GM12878 (cell line): ENCODE measurements around the gene DDX39B. TPM values are rescaled to one million over a fixed set of nuclear protein-coding genes. Genes with fewer than 3 reads are reported as not detected.

ENCODE experiments used
- ATAC-seq: fragments of 200-7000 bp; cut with Tn5 transposase; 3 replicates; pipeline ENCODE4 v1.9.1; 2020; ENCODE audit warnings: mild to moderate bottlenecking, moderate library complexity
- BruUV-seq: library from RNA; stranded (reverse); fragments of 400-500 nt; replicated peaks from 2 replicates; lab custom pipeline; 2021; lab: Mats Ljungman, UMichigan
- CTCF ChIA-PET: fragments of 300-600 bp; sonication (Branson Sonifier 250); formaldehyde crosslinking; extraction: SDS; loops from one replicate; lab custom pipeline; 2021; ENCODE audit warnings: inconsistent platforms; lab: Yijun Ruan, JAX
- POLR2A ChIA-PET: fragments of 350-600 bp; formaldehyde crosslinking; extraction: SDS; loops from one replicate; lab custom pipeline; 2021; ENCODE audit warnings: inconsistent platforms; lab: Charles Lee
- RAD21 ChIA-PET: fragments of 300-600 bp; sonication (Branson Sonifier 250); formaldehyde crosslinking; loops from one replicate; lab custom pipeline; 2023; ENCODE audit warnings: antibody characterized with exemption; ENCODE audit not compliant: unreplicated experiment; lab: Charles Lee
- SMC1A ChIA-PET: fragments of 300-600 bp; sonication (Branson Sonifier 250); formaldehyde crosslinking; loops from one replicate; lab custom pipeline; 2023; ENCODE audit not compliant: unreplicated experiment, uncharacterized antibody; lab: Charles Lee
- DNase-seq: peaks from one replicate; pipeline ENCODE4 v3.0.0-alpha.2; 2011; ENCODE audit warnings: low read depth, low spot score
- FAIRE-seq: peaks from 3 replicates; lab custom pipeline; 2011; peaks lifted over from hg19 to GRCh38; lab: Jason Lieb, UNC
- H2AFZ ChIP-seq: 2 replicates; pipeline ENCODE4 v1.6.0; 2011; ENCODE audit warnings: low read depth, low read length, control low read depth; ENCODE audit not compliant: control insufficient read depth
- H3K27ac ChIP-seq: 2 replicates; pipeline ENCODE4 v1.5.1; 2011; ENCODE audit warnings: control low read depth; ENCODE audit not compliant: control insufficient read depth, insufficient read depth
- H3K27me3 ChIP-seq, 2 experiments: replicated peaks in 1 of 2; 2 replicates each; pipeline versions ENCODE4 v1.6.0 to v1.6.1; 2011; ENCODE audit warnings: low read length in 1 of 2; ENCODE audit not compliant: control insufficient read depth in 2 of 2, insufficient read depth in 2 of 2
- H3K36me3 ChIP-seq, 2 experiments: 2 replicates each; pipeline ENCODE4 v1.5.1; 2011; ENCODE audit warnings: low read length in 1 of 2; ENCODE audit not compliant: control insufficient read depth in 2 of 2, insufficient read depth in 2 of 2
- H3K4me1 ChIP-seq: 2 replicates; pipeline ENCODE4 v1.6.1; 2011; ENCODE audit warnings: mild to moderate bottlenecking, low read length, moderate library complexity, mixed read lengths; ENCODE audit not compliant: control insufficient read depth, insufficient read depth
- H3K4me2 ChIP-seq: 2 replicates; pipeline ENCODE4 v1.6.0; 2011; ENCODE audit warnings: control low read depth; ENCODE audit not compliant: control insufficient read depth, insufficient read depth
- H3K4me3 ChIP-seq: fragments of 200-600 bp; sonication (generic); 2 replicates; pipeline ENCODE4 v1.5.1; 2016
- H3K79me2 ChIP-seq: 2 replicates; pipeline ENCODE4 v1.6.0; 2011; ENCODE audit warnings: low read length; ENCODE audit not compliant: control insufficient read depth, insufficient read depth
- H3K9ac ChIP-seq: 2 replicates; pipeline ENCODE4 v1.8.0; 2011; ENCODE audit warnings: low read length, control low read depth, mixed read lengths; ENCODE audit not compliant: control insufficient read depth, insufficient read depth
- H3K9me3 ChIP-seq: replicated peaks from 3 replicates; pipeline ENCODE4 v1.5.1; 2011; ENCODE audit warnings: mild to moderate bottlenecking, low read length; ENCODE audit not compliant: control insufficient read depth, insufficient read depth
- H4K20me1 ChIP-seq: 2 replicates; pipeline ENCODE4 v1.6.0; 2011; ENCODE audit not compliant: control insufficient read depth, insufficient read depth
- BHLHE40 ChIP-seq, 2 experiments: fragments of 450-650 bp in 1 of 2; IDR thresholded peaks; 2 replicates each; pipeline ENCODE4 v1.6.1; 2011 to 2017; ENCODE audit warnings: low read depth in 2 of 2, borderline replicate concordance in 1 of 2, improper control_type of control experiment in 1 of 2, low read length in 1 of 2, mild to moderate bottlenecking in 1 of 2
- CBX3 ChIP-seq: fragments of 200-600 bp; sonication (generic); IDR thresholded peaks from 2 replicates; pipeline ENCODE4 v1.6.1; 2016; ENCODE audit warnings: low read depth, borderline replicate concordance
- CHD4 ChIP-seq: fragments of 200-600 bp; sonication (generic); IDR thresholded peaks from 2 replicates; pipeline ENCODE4 v1.6.1; 2016; ENCODE audit warnings: mild to moderate bottlenecking
- CREB1 ChIP-seq: IDR thresholded peaks from 2 replicates; pipeline ENCODE4 v1.6.1; 2012; ENCODE audit warnings: low read depth, mild to moderate bottlenecking, inconsistent platforms
- CREM ChIP-seq: IDR thresholded peaks from 2 replicates; pipeline ENCODE4 v1.6.1; 2014; ENCODE audit warnings: antibody characterized with exemption, low read depth
- FOXK2 ChIP-seq: fragments of 450-650 bp; IDR thresholded peaks from 2 replicates; pipeline ENCODE4 v1.6.1; 2017; ENCODE audit warnings: mild to moderate bottlenecking, moderate library complexity
- IKZF1 ChIP-seq: fragments of 450-650 bp; conservative IDR thresholded peaks from 2 replicates; pipeline ENCODE4 v1.6.1; 2017; ENCODE audit warnings: antibody characterized with exemption, mild to moderate bottlenecking
- MYB ChIP-seq: fragments of 150-350 bp; IDR thresholded peaks from 2 replicates; pipeline ENCODE4 v1.6.1; 2014; ENCODE audit warnings: mild to moderate bottlenecking, low read depth, low read length, borderline replicate concordance
- PAX8 ChIP-seq: fragments of 450-650 bp; IDR thresholded peaks from 2 replicates; pipeline ENCODE4 v1.6.1; 2017; ENCODE audit warnings: mild to moderate bottlenecking, moderate library complexity
- PML ChIP-seq: IDR thresholded peaks from 2 replicates; pipeline ENCODE4 v1.6.1; 2012; ENCODE audit warnings: low read length, inconsistent platforms
- RCOR1 ChIP-seq: conservative IDR thresholded peaks from 2 replicates; pipeline ENCODE4 v1.6.1; 2012; ENCODE audit warnings: low read depth, low read length, improper control_type of control experiment
- SIX5 ChIP-seq: IDR thresholded peaks from 2 replicates; pipeline ENCODE4 v1.6.1; 2011; ENCODE audit warnings: mild to moderate bottlenecking, low read depth, low read length, moderate library complexity; ENCODE audit not compliant: severe bottlenecking
- SMC3 ChIP-seq: IDR thresholded peaks from 2 replicates; pipeline ENCODE4 v1.6.1; 2011; ENCODE audit warnings: low read length, improper control_type of control experiment, borderline replicate concordance
- SUPT20H ChIP-seq: IDR thresholded peaks from 2 replicates; pipeline ENCODE4 v1.6.1; 2011; ENCODE audit warnings: low read depth, mild to moderate bottlenecking, low read length, moderate library complexity, borderline replicate concordance; ENCODE audit not compliant: control insufficient read depth
- TARDBP ChIP-seq: IDR thresholded peaks from 2 replicates; pipeline ENCODE4 v1.6.1; 2016; ENCODE audit warnings: borderline replicate concordance
- TCF7 ChIP-seq: IDR thresholded peaks from 2 replicates; pipeline ENCODE4 v1.6.1; 2014; ENCODE audit warnings: antibody characterized with exemption, borderline replicate concordance
- ZBTB11 ChIP-seq: fragments of 450-650 bp; formaldehyde crosslinking; IDR thresholded peaks from 2 replicates; pipeline ENCODE4 v1.5.0; 2022; ENCODE audit warnings: mild to moderate bottlenecking, missing genetic modification characterization
- ZBTB40 ChIP-seq: fragments of 450-650 bp; IDR thresholded peaks from 2 replicates; pipeline ENCODE4 v1.6.1; 2016; ENCODE audit warnings: mild to moderate bottlenecking, moderate library complexity, borderline replicate concordance
- ZSCAN29 ChIP-seq: fragments of 450-650 bp; IDR thresholded peaks from 2 replicates; pipeline ENCODE4 v1.6.1; 2017; ENCODE audit warnings: mild to moderate bottlenecking, moderate library complexity
- WGBS: methylation state at CpG from one replicate; pipeline ENCODE4 v1.1.6; 2016; ENCODE audit warnings: low lambda C conversion rate; ENCODE audit not compliant: insufficient replicate concordance, insufficient coverage; ENCODE audit errors: missing lambda C conversion rate; 5-methylcytosine and 5-hydroxymethylcytosine counted together
- in situ Hi-C: fragments of 300-500 bp; cut with MboI; formaldehyde crosslinking; loops from 9 replicates; pipeline ENCODE4 v1.14.3; 2018; ENCODE audit warnings: mixed read lengths
- intact Hi-C: fragments of 100-400 bp; cut with micrococcal nuclease; formaldehyde crosslinking; loops from one replicate; pipeline ENCODE4 v1.14.2; 2022; ENCODE audit not compliant: unreplicated experiment
- polyA plus RNA-seq, 11 experiments: library from polyadenylated mRNA; depleted of rRNA in 4 of 11; unstranded in 6 of 11; stranded (reverse) in 5 of 11; fragments of >200 nt; fragmentation: Nextera tagmentation in 4 of 11; fragmentation: Illumina TruSeq in 1 of 11; extraction: Ambion mirVana in 4 of 11; extraction: Trizol in 1 of 11; gene quantifications; 1 replicate in 1 of 11; 2 replicates in 10 of 11; pipeline versions ENCODE4 v1.2.1 to v1.2.3, GENCODE V29; 2011 to 2016; ENCODE audit warnings: inconsistent platforms in 2 of 11, missing spikeins in 2 of 11, low read depth in 1 of 11
- total RNA-seq, 4 experiments: library from RNA; depleted of rRNA in 3 of 4; stranded (reverse); fragments of >200 nt in 3 of 4; fragmentation: Illumina TruSeq in 1 of 4; extraction: Trizol in 1 of 4; gene quantifications; 2 replicates each; pipeline versions ENCODE4 v1.2.1 to v1.2.3, GENCODE V29; 2013 to 2021

DDX39B gene
- total and polyA plus RNA-seq, 10 of the 15 experiments (the other 5 are each of a cell fraction or from before 2014, with no cell fraction given), result 271 to 661 (median 330) TPM

GRCh38 chr6:31586008-31586407 is 44.2 kb upstream of the DDX39B start, which contains the start of gene LST1:
Gene LST1, plus strand, starts transcription at chr6:31586277. Its CDS starts 1,023 bp downstream, at chr6:31587300.
- Histone ChIP-seq H3K9ac (peak within 1 kb of the TSS; percentile 51), H3K4me1 (peaks cover 46% of the 10 kb centered on the region), H3K79me2 (peaks cover 20% of the 10 kb centered on the region), H3K27me3 (no peaks in the 10 kb centered on the region), H3K4me2 (peak within 1 kb of the TSS; percentile 60), H2AFZ (peak within 1 kb of the TSS; percentile 54), H3K36me3 (no peaks in the 10 kb centered on the region; a peak in 1 of 4 replicates), H4K20me1 (no peaks in the 10 kb centered on the region), H3K9me3 (no peaks in the 10 kb centered on the region), H3K4me3 (peak within 1 kb of the TSS; percentile 68; the same call in 1 of the 2 replicates), H3K27ac (peak within 1 kb of the TSS; percentile 75)
- 50% methylated on average over 1 of the region's 1 CpG for WGBS
- CTCF ChIA-PET, result interaction anchor here (1.3 to 31.0 kb wide), 5 partner anchors 6 to 92 kb away, joined by 3 to 2098 read pairs (median 789); partner anchors contain the start of genes ATP6V1G2, DDX39B, LST1 and LTA
- intact Hi-C loops, result no loop called here
- RAD21 ChIA-PET, result interaction anchor here (1.2 to 17.5 kb wide), 5 partner anchors 10 to 93 kb away, joined by 4 to 620 read pairs (median 53); partner anchors contain the start of genes ATP6V1G2, LTA, NCR3 and NFKBIL1
- SMC1A ChIA-PET, result interaction anchor here (1.4 to 45.5 kb wide), 4 partner anchors 9 to 94 kb away, joined by 3 to 1989 read pairs (median 290); partner anchors contain the start of genes ATP6V1G2, DDX39B, LTA and NCR3
- ATAC-seq, result no peak
- POLR2A ChIA-PET, result interaction anchor here (0.6 to 17.1 kb wide), 8 partner anchors 10 to 221 kb away, joined by 3 to 282 read pairs (median 10); partner anchors contain the start of genes ATP6V1G2, LSM2, LTA and NCR3
- no TSS peak for BruUV-seq
- no peak for DNase-seq
- FAIRE-seq, result no peak
- in situ Hi-C loops, result no loop called here
- no peak for TF ChIP-seq ZBTB40
- TF ChIP-seq TARDBP, result no peak
- no peak for TF ChIP-seq CREB1
- no peak for TF ChIP-seq MYB
- TF ChIP-seq SUPT20H, result no peak
- no peak for TF ChIP-seq SIX5
- TF ChIP-seq ZSCAN29, result no peak
- TF ChIP-seq IKZF1, result no peak
- TF ChIP-seq RCOR1, result no peak
- no peak for TF ChIP-seq CREM
- TF ChIP-seq PAX8, result no peak
- TF ChIP-seq ZBTB11 (CRISPR knock-in tag), result no peak
- TF ChIP-seq FOXK2, result no peak
- no peak for TF ChIP-seq CBX3
- no peak for TF ChIP-seq CHD4
- TF ChIP-seq BHLHE40 (IDR thresholded peaks at IDR 0.05; ENCODE audit: borderline replicate concordance in 1 of 2, low read depth in 2 of 2, low read length in 1 of 2), result no peak
- TF ChIP-seq SMC3, result no peak
- TF ChIP-seq TCF7, result no peak
- TF ChIP-seq PML, result no peak
